Smooth muscle cell (in vitro differentiated cells): ENCODE data around the gene DNAJC30. TPM values are rescaled to one million over a fixed set of nuclear protein-coding genes. Genes with fewer than 3 reads are reported as not detected.

Source experiments
- DNase-seq: peaks from one replicate; lab custom pipeline; 2025; ENCODE audit not compliant: unreplicated experiment; lab: John Stamatoyannopoulos, UW
- H2AFZ ChIP-seq: fragments of 200-600 bp; sonication (generic); 2 replicates; pipeline ENCODE4 v1.6.0; 2016; ENCODE audit warnings: antibody characterized with exemption, low read depth, mild to moderate bottlenecking
- H3F3A ChIP-seq: fragments of 200-600 bp; sonication (generic); 2 replicates; pipeline ENCODE4 v1.6.0; 2017; ENCODE audit warnings: antibody characterized with exemption, low read depth
- H3K27ac ChIP-seq: fragments of 200-600 bp; sonication (generic); 2 replicates; pipeline ENCODE4 v1.5.1; 2016; ENCODE audit warnings: low read depth, mild to moderate bottlenecking
- H3K27me3 ChIP-seq: fragments of 200-600 bp; sonication (generic); 2 replicates; pipeline ENCODE4 v1.6.1; 2016; ENCODE audit warnings: low read depth, mild to moderate bottlenecking
- H3K36me3 ChIP-seq: fragments of 200-600 bp; sonication (generic); 2 replicates; pipeline ENCODE4 v1.5.1; 2016; ENCODE audit warnings: low read depth
- H3K4me1 ChIP-seq: fragments of 200-600 bp; sonication (generic); 2 replicates; pipeline ENCODE4 v1.5.1; 2016; ENCODE audit warnings: low read depth
- H3K4me2 ChIP-seq: fragments of 200-600 bp; sonication (generic); 2 replicates; pipeline ENCODE4 v1.6.0; 2016; ENCODE audit warnings: mild to moderate bottlenecking
- H3K4me3 ChIP-seq: fragments of 200-600 bp; sonication (generic); 2 replicates; pipeline ENCODE4 v1.5.1; 2016; ENCODE audit warnings: mild to moderate bottlenecking
- H3K79me2 ChIP-seq: fragments of 200-600 bp; sonication (generic); 2 replicates; pipeline ENCODE4 v1.6.0; 2016; ENCODE audit warnings: low read depth, mild to moderate bottlenecking
- H3K9ac ChIP-seq: fragments of 200-600 bp; sonication (generic); 2 replicates; pipeline ENCODE4 v1.6.0; 2016; ENCODE audit warnings: low read depth
- H3K9me3 ChIP-seq: fragments of 200-600 bp; sonication (generic); replicated peaks from 2 replicates; pipeline ENCODE4 v1.5.1; 2016; ENCODE audit warnings: low read depth
- H4K20me1 ChIP-seq: fragments of 200-600 bp; sonication (generic); 2 replicates; pipeline ENCODE4 v1.6.0; 2016; ENCODE audit warnings: low read depth
- CTCF ChIP-seq: fragments of 200-600 bp; sonication (generic); IDR thresholded peaks from 2 replicates; pipeline ENCODE4 v1.5.1; 2017; ENCODE audit warnings: borderline replicate concordance, mild to moderate bottlenecking, antibody characterized with exemption; ENCODE audit not compliant: insufficient read depth, poor library complexity, severe bottlenecking
- WGBS: methylation state at CpG from one replicate; pipeline ENCODE4 v1.1.7; 2016; ENCODE audit warnings: low lambda C conversion rate; 5-methylcytosine and 5-hydroxymethylcytosine counted together
- polyA plus RNA-seq: library from polyadenylated mRNA; unstranded; fragments of >200 nt; fragmentation: Nextera tagmentation; extraction: Ambion mirVana; gene quantifications from 2 replicates; pipeline ENCODE4 v1.2.1, GENCODE V29; 2016
- total RNA-seq: library from RNA; depleted of rRNA; stranded (reverse); fragments of >200 nt; gene quantifications from 2 replicates; pipeline ENCODE4 v1.2.3, GENCODE V29; 2014

DNAJC30 gene
- total and polyA plus RNA-seq, 2 experiments from 2014 or later = 1.2 to 4.6 TPM

- H3K4me3 ChIP-seq = peak overlapping the region; percentile 100
- H4K20me1 ChIP-seq = peaks cover 21% of the 10 kb centered on the region
- no peak for DNase-seq
- no peaks in the 10 kb centered on the region for H3K9me3 ChIP-seq
- H3F3A ChIP-seq = no peaks in the 10 kb centered on the region
- peak overlapping the region; percentile 90 for H3K9ac ChIP-seq
- H3K36me3 ChIP-seq = no peaks in the 10 kb centered on the region
- peak overlapping the region; percentile 65 for H3K27ac ChIP-seq
- 24% methylated on average over 51 of the region's 58 CpGs for WGBS
- H3K4me2 ChIP-seq = peak overlapping the region; percentile 99
- H3K4me1 ChIP-seq = peaks cover 18% of the 10 kb centered on the region
- TF ChIP-seq CTCF = no peak
- peak overlapping the region; percentile 98 for H2AFZ ChIP-seq
- H3K79me2 ChIP-seq = peaks cover 56% of the 10 kb centered on the region
- H3K27me3 ChIP-seq = no peaks in the 10 kb centered on the region
Observed at GRCh38 chr7:73683788-73684693, 788 bp upstream of the DNAJC30 start.

- peaks cover 21% of the 10 kb centered on the region for H4K20me1 ChIP-seq
- H3K4me2 ChIP-seq = peak overlapping the region; percentile 92
- TF ChIP-seq CTCF = no peak
- peak overlapping the region; percentile 88 for H3K9ac ChIP-seq
- H2AFZ ChIP-seq = peak overlapping the region; percentile 79
- peak overlapping the region; percentile 75 for H3K27ac ChIP-seq
- peaks cover 56% of the 10 kb centered on the region for H3K79me2 ChIP-seq
- no peaks in the 10 kb centered on the region for H3K27me3 ChIP-seq
- DNase-seq = no peak
- H3F3A ChIP-seq = no peaks in the 10 kb centered on the region
- H3K4me3 ChIP-seq = peak overlapping the region; percentile 100
- H3K9me3 ChIP-seq = no peaks in the 10 kb centered on the region
- no peaks in the 10 kb centered on the region for H3K36me3 ChIP-seq
- under 1% methylated on average over 33 of the region's 33 CpGs for WGBS
- H3K4me1 ChIP-seq = peaks cover 18% of the 10 kb centered on the region
Observed at GRCh38 chr7:73682745-73683055, 553 bp downstream of the DNAJC30 start.

- H3K27ac ChIP-seq = peak overlapping the region; percentile 2
- no peaks in the 10 kb centered on the region for H3K9me3 ChIP-seq
- no peak overlapping the region for H3K9ac ChIP-seq
- H2AFZ ChIP-seq = no peak overlapping the region
- H3K27me3 ChIP-seq = no peaks in the 10 kb centered on the region
- no peak for DNase-seq
- 78% methylated on average over 8 of the region's 8 CpGs for WGBS
- H3K4me3 ChIP-seq = no peak overlapping the region
- H3K79me2 ChIP-seq = peaks cover 51% of the 10 kb centered on the region
- H4K20me1 ChIP-seq = peaks cover 21% of the 10 kb centered on the region
- H3F3A ChIP-seq = no peaks in the 10 kb centered on the region
- H3K36me3 ChIP-seq = no peaks in the 10 kb centered on the region
- peaks cover 18% of the 10 kb centered on the region for H3K4me1 ChIP-seq
- TF ChIP-seq CTCF = no peak
- H3K4me2 ChIP-seq = peak overlapping the region; percentile 92
Observed at GRCh38 chr7:73681031-73681430, 2.2 kb downstream of the DNAJC30 start.
